Hepatocyte (in vitro differentiated cells): ENCODE results near the gene MARF1. TPM values are rescaled to one million over a fixed set of nuclear protein-coding genes. Genes with fewer than 3 reads are reported as not detected.

Experiments used
- DNase-seq: peaks from one replicate; pipeline ENCODE4 v3.0.0-alpha.2; 2016; ENCODE audit warnings: low spot score
- H2AFZ ChIP-seq: fragments of 200-600 bp; sonication (generic); 2 replicates; pipeline ENCODE4 v1.6.0; 2016; ENCODE audit warnings: antibody characterized with exemption, mild to moderate bottlenecking
- H3K27ac ChIP-seq: fragments of 200-600 bp; sonication (generic); 2 replicates; pipeline ENCODE4 v1.5.1; 2016; ENCODE audit warnings: mild to moderate bottlenecking
- H3K27me3 ChIP-seq: fragments of 200-600 bp; sonication (generic); 2 replicates; pipeline ENCODE4 v1.6.1; 2016
- H3K36me3 ChIP-seq: fragments of 200-600 bp; sonication (generic); replicated peaks from 2 replicates; pipeline ENCODE4 v1.5.1; 2016; ENCODE audit warnings: low read depth; ENCODE audit not compliant: insufficient read depth
- H3K4me1 ChIP-seq: fragments of 200-600 bp; sonication (generic); 2 replicates; pipeline ENCODE4 v1.5.1; 2016; ENCODE audit warnings: mild to moderate bottlenecking, moderate library complexity; ENCODE audit not compliant: insufficient read depth
- H3K4me2 ChIP-seq: fragments of 200-600 bp; sonication (generic); 2 replicates; pipeline ENCODE4 v1.6.0; 2016
- H3K4me3 ChIP-seq: fragments of 200-600 bp; sonication (generic); 2 replicates; pipeline ENCODE4 v1.5.1; 2016; ENCODE audit warnings: mild to moderate bottlenecking
- H3K79me2 ChIP-seq: fragments of 200-600 bp; sonication (generic); 2 replicates; pipeline ENCODE4 v1.6.0; 2017; ENCODE audit warnings: mild to moderate bottlenecking
- H3K9me2 ChIP-seq: fragments of 200-600 bp; sonication (generic); replicated peaks from 2 replicates; pipeline ENCODE4 v1.6.0; 2017; ENCODE audit warnings: mild to moderate bottlenecking; ENCODE audit not compliant: insufficient read depth
- H3K9me3 ChIP-seq: fragments of 200-600 bp; sonication (generic); 2 replicates; pipeline ENCODE4 v1.5.1; 2016; ENCODE audit warnings: low read depth, mild to moderate bottlenecking
- H4K20me1 ChIP-seq: fragments of 200-600 bp; sonication (generic); 2 replicates; pipeline ENCODE4 v1.6.0; 2016; ENCODE audit warnings: mild to moderate bottlenecking; ENCODE audit not compliant: insufficient read depth, poor library complexity, severe bottlenecking
- EZH2 ChIP-seq: fragments of 200-600 bp; sonication (generic); IDR thresholded peaks from 2 replicates; pipeline ENCODE4 v1.6.1; 2016; ENCODE audit warnings: antibody characterized with exemption, mild to moderate bottlenecking, borderline replicate concordance
- EZH2phosphoT487 ChIP-seq: fragments of 200-600 bp; sonication (generic); IDR thresholded peaks from one replicate; pipeline ENCODE4 v1.6.1; 2018; ENCODE audit warnings: antibody characterized with exemption, mild to moderate bottlenecking, low read depth, moderate library complexity; ENCODE audit not compliant: unreplicated experiment, severe bottlenecking
- WGBS: methylation state at CpG from one replicate; pipeline ENCODE4 v1.1.6; 2016; ENCODE audit warnings: low lambda C conversion rate; ENCODE audit errors: missing lambda C conversion rate; 5-methylcytosine and 5-hydroxymethylcytosine counted together
- polyA plus RNA-seq: library from polyadenylated mRNA; unstranded; fragments of >200 nt; fragmentation: Nextera tagmentation; extraction: Ambion mirVana; gene quantifications from 2 replicates; pipeline ENCODE4 v1.2.1, GENCODE V29; 2016
- total RNA-seq: library from RNA; depleted of rRNA; stranded (reverse); fragments of >200 nt; gene quantifications from 2 replicates; pipeline ENCODE4 v1.2.3, GENCODE V29; 2014
- TF ChIP-seq, protein P1 (sequence below): fragments of 200-600 bp; sonication (generic); IDR thresholded peaks from 2 replicates; pipeline ENCODE4 v1.5.1; 2016; ENCODE audit warnings: antibody characterized with exemption, mild to moderate bottlenecking; ENCODE audit not compliant: poor library complexity

MARF1 gene
- total and polyA plus RNA-seq, 2 experiments from 2014 or later = 7.0 to 15.5 TPM

DNA sequence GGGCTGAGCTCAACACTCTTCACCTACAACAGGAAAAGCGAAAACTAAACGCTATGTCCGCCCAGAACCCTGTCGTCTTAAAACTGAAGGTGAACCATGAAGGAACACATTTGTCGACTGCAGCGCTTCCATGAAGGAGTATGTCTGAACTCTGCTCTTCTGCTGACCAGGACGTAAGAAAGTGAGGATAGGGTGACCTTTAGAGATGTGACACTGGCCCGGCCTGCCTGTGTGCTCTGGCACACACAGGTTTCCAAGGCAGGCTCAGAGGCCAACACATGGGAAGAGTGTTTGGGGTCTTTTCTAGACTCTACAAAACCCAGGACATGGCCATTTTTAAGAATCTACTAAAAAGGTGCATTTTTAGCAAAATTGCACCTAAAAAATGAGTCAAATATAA lies 21.1 kb downstream of the MARF1 start:
- Histone ChIP-seq H3K4me1 (no peaks in the 10 kb centered on the region), H3K9me2 (no peaks in the 10 kb centered on the region), H3K27ac (no peak overlapping the region), H3K36me3 (no peaks in the 10 kb centered on the region), H3K27me3 (no peaks in the 10 kb centered on the region), H3K4me2 (no peak overlapping the region), H3K79me2 (no peaks in the 10 kb centered on the region), H4K20me1 (no peaks in the 10 kb centered on the region), H3K4me3 (no peak overlapping the region), H3K9me3 (no peaks in the 10 kb centered on the region), H2AFZ (no peak overlapping the region)
- DNase-seq = no peak
- WGBS = 97% methylated on average over 8 of the region's 8 CpGs
- TF ChIP-seq, protein P1, sequence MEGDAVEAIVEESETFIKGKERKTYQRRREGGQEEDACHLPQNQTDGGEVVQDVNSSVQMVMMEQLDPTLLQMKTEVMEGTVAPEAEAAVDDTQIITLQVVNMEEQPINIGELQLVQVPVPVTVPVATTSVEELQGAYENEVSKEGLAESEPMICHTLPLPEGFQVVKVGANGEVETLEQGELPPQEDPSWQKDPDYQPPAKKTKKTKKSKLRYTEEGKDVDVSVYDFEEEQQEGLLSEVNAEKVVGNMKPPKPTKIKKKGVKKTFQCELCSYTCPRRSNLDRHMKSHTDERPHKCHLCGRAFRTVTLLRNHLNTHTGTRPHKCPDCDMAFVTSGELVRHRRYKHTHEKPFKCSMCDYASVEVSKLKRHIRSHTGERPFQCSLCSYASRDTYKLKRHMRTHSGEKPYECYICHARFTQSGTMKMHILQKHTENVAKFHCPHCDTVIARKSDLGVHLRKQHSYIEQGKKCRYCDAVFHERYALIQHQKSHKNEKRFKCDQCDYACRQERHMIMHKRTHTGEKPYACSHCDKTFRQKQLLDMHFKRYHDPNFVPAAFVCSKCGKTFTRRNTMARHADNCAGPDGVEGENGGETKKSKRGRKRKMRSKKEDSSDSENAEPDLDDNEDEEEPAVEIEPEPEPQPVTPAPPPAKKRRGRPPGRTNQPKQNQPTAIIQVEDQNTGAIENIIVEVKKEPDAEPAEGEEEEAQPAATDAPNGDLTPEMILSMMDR = no peak
- TF ChIP-seq EZH2 (no peak), EZH2phosphoT487 (no peak)

DNA sequence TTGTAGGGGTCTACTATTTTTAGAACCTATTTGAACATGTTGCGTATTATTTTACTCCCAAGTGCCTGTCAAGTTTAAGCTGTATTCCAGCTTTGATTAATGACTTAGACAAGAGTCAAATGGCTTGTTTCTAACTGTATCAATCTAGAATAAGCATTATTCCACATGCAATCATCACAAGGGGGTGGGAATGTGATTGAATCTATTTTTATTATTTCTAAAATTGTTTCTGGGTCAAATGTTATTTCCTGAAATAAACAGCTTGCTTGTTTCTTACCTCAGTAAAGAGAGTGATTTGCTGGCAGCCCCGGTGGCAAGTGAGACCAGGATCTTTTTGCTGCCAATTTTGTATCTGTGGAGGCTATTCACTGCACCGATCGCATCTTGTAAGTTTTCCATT lies 21.5 kb downstream of the MARF1 start:
- Histone ChIP-seq H3K4me1 (no peaks in the 10 kb centered on the region), H2AFZ (no peak overlapping the region), H3K27me3 (no peaks in the 10 kb centered on the region), H3K4me2 (no peak overlapping the region), H3K79me2 (no peaks in the 10 kb centered on the region), H4K20me1 (no peaks in the 10 kb centered on the region), H3K27ac (no peak overlapping the region), H3K9me2 (no peaks in the 10 kb centered on the region), H3K4me3 (no peak overlapping the region), H3K36me3 (no peaks in the 10 kb centered on the region), H3K9me3 (no peaks in the 10 kb centered on the region)
- DNase-seq = no peak
- WGBS = 97% methylated on average over 4 of the region's 4 CpGs
- TF ChIP-seq EZH2phosphoT487 (no peak), EZH2 (no peak)
- TF ChIP-seq, protein P1 = no peak

DNA sequence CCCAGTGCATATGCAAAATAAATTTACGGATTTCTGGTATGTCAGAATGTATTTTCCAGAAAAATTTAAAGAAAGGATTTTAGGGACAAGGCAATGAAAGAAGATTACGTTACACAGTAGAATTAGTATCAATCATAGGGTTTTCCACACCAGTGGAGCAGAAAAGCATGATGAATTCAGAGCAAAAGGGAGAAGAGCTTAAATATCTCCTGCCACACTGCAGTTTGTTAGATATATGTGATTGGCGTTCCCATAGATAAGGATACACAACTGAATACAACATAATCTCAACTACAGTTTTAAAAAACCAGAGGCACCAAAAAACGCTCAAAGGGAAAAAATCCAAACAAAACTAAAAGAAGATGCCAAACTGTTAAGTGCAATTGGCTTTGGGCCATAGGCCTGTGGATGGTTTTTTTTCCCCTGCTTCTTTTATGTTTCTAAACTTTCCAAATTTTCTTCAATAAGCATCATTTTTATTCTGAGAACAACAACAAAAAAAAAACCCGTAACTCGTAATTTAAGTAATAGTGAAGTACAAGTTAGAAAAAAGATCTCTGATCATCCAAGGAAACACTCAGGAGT lies 22.3 kb downstream of the MARF1 start:
- no peak for DNase-seq
- Histone ChIP-seq H2AFZ (no peak overlapping the region), H3K9me3 (no peaks in the 10 kb centered on the region), H3K27me3 (no peaks in the 10 kb centered on the region), H3K27ac (no peak overlapping the region), H3K9me2 (no peaks in the 10 kb centered on the region), H3K4me3 (no peak overlapping the region), H3K79me2 (no peaks in the 10 kb centered on the region), H3K4me1 (no peaks in the 10 kb centered on the region), H3K4me2 (no peak overlapping the region), H4K20me1 (no peaks in the 10 kb centered on the region), H3K36me3 (no peaks in the 10 kb centered on the region)
- no peak for TF ChIP-seq EZH2
- TF ChIP-seq, protein P1 = no peak
- TF ChIP-seq EZH2phosphoT487 = no peak
- WGBS = 93% methylated on average over 6 of the region's 6 CpGs

DNA sequence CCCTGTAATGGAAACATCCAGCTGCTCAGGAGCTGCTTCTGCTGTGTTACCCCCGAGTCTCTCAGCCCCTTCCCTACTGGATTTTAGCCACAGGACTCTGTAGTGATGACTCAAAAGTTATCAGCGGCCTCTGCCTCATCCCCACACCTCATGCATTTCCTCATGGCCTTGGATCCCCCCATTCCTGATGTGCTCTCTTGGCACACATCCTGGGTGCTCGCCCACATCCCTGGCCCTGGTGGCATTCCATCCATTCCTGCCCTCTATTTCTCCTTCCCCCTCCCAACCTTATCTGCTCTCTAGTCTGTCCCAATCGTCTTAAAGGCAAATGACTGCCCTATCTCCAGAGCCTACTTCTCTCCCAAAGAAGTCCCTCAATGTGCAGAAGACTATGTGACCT lies 24.6 kb downstream of the MARF1 start:
- Histone ChIP-seq H3K4me1 (no peaks in the 10 kb centered on the region), H3K9me2 (no peaks in the 10 kb centered on the region), H3K27ac (no peak overlapping the region), H3K79me2 (no peaks in the 10 kb centered on the region), H3K9me3 (no peaks in the 10 kb centered on the region), H2AFZ (no peak overlapping the region), H4K20me1 (no peaks in the 10 kb centered on the region), H3K4me2 (no peak overlapping the region), H3K4me3 (no peak overlapping the region), H3K36me3 (no peaks in the 10 kb centered on the region), H3K27me3 (no peaks in the 10 kb centered on the region)
- TF ChIP-seq EZH2 = no peak
- no peak for TF ChIP-seq EZH2phosphoT487
- no peak for DNase-seq
- 93% methylated on average over 4 of the region's 4 CpGs for WGBS
